ENCODE data around the gene PPP1R15A. TPM values are rescaled to one million over a fixed set of nuclear protein-coding genes. Genes with fewer than 3 reads are reported as not detected.
"Not testable (repeated sequence)": the region's sequence is repeated elsewhere in the genome, so short reads cannot be mapped to it uniquely, and the experiment has no call there.

The PPP1R15A gene
- total RNA-seq, 4 donors from 2014 or later: 28.7 to 73.9 (median 39.8) TPM

GRCh38 chr19:48876043-48876981 lies 4.1 kb downstream of the PPP1R15A start:
- peak; percentile 34 to 50 for TF ChIP-seq POLR2A (IDR thresholded peaks at IDR 0.05)
- peaks cover 25 to 31% of the 10 kb centered on the region in 2 donors for H3K4me1 ChIP-seq
- ATAC-seq, H3K9me3 ChIP-seq, H3K27me3 ChIP-seq: not testable (repeated sequence)
- peaks cover 0 to 53% of the 10 kb centered on the region in 2 donors for H3K36me3 ChIP-seq
- peak overlapping the region; percentile 85 to 100 (median 93) for H3K4me3 ChIP-seq
- peak overlapping the region; percentile 94 to 100 (median 99) for H3K27ac ChIP-seq
- in situ Hi-C loops (cut with MboI; ENCODE audit: low sequenced_read_pairs in 4 of 4) (loop anchor here in 1 of 4 donors (10.0 kb wide), 1 partner anchor 88 kb away; the partner anchor contains the start of gene FTL), intact Hi-C loops (cut with DNase I; ENCODE audit: low total_unique reads) (loop anchor here (5.0 kb wide), 1 partner anchor 76 kb away; the partner anchor contains the start of gene BAX)
- peak in 1 of 2 donors; percentile 59 for DNase-seq

DNA sequence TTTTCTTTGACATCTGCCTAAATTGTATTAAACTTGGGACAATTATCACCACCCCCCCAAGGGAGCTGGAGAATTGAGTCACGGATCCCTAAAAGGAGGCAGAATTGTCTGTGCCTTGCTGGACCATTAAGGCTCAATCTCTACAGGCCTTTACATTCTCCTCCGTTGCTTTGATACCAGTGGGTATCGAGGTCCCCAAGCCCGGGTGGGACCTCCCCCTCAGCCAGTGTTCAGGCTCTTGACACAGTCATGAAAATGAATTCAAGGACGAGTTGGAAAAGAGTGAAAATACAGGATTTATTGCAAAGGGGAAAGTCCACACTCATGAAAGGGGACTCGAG lies 5.6 kb downstream of the PPP1R15A start:
- ATAC-seq (no peak), DNase-seq (no peak)
- intact Hi-C loops (cut with DNase I; ENCODE audit: low total_unique reads) (loop anchor here (5.0 kb wide), 1 partner anchor 74 kb away; the partner anchor contains the start of gene BAX), in situ Hi-C loops (cut with MboI; ENCODE audit: low sequenced_read_pairs in 4 of 4) (loop anchor here in 1 of 4 donors (10.0 kb wide), 1 partner anchor 87 kb away; the partner anchor contains the start of gene FTL)
- H3K27me3 ChIP-seq: no peaks in the 10 kb centered on the region
- H3K4me1 ChIP-seq: peaks cover 25 to 31% of the 10 kb centered on the region in 2 donors
- no peak for TF ChIP-seq POLR2A (IDR thresholded peaks at IDR 0.05)
- TF ChIP-seq, protein P1, sequence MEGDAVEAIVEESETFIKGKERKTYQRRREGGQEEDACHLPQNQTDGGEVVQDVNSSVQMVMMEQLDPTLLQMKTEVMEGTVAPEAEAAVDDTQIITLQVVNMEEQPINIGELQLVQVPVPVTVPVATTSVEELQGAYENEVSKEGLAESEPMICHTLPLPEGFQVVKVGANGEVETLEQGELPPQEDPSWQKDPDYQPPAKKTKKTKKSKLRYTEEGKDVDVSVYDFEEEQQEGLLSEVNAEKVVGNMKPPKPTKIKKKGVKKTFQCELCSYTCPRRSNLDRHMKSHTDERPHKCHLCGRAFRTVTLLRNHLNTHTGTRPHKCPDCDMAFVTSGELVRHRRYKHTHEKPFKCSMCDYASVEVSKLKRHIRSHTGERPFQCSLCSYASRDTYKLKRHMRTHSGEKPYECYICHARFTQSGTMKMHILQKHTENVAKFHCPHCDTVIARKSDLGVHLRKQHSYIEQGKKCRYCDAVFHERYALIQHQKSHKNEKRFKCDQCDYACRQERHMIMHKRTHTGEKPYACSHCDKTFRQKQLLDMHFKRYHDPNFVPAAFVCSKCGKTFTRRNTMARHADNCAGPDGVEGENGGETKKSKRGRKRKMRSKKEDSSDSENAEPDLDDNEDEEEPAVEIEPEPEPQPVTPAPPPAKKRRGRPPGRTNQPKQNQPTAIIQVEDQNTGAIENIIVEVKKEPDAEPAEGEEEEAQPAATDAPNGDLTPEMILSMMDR (IDR thresholded peaks at IDR 0.05 in 4 of 5, conservative IDR thresholded peaks at IDR 0.05 in 1 of 5): no peak
- H3K36me3 ChIP-seq: peaks cover 0 to 53% of the 10 kb centered on the region in 2 donors
- no peak overlapping the region for H3K4me3 ChIP-seq
- peak overlapping the region; percentile 94 to 100 (median 99) for H3K27ac ChIP-seq
- H3K9me3 ChIP-seq: no peaks in the 10 kb centered on the region

GRCh38 chr19:48878196-48879024 lies 6.2 kb downstream of the PPP1R15A start:
- TF ChIP-seq, protein P1 (IDR thresholded peaks at IDR 0.05 in 4 of 5, conservative IDR thresholded peaks at IDR 0.05 in 1 of 5): no peak
- no peak for TF ChIP-seq POLR2A (IDR thresholded peaks at IDR 0.05)
- no peak for DNase-seq
- no peak overlapping the region for H3K4me3 ChIP-seq
- intact Hi-C loops (cut with DNase I; ENCODE audit: low total_unique reads) (loop anchor here (5.0 kb wide), 1 partner anchor 74 kb away; the partner anchor contains the start of gene BAX), in situ Hi-C loops (cut with MboI; ENCODE audit: low sequenced_read_pairs in 4 of 4) (loop anchor here in 1 of 4 donors (10.0 kb wide), 1 partner anchor 86 kb away; the partner anchor contains the start of gene FTL)
- ATAC-seq: no peak
- no peaks in the 10 kb centered on the region for H3K27me3 ChIP-seq
- peaks cover 0 to 52% of the 10 kb centered on the region in 2 donors for H3K36me3 ChIP-seq
- peaks cover 25 to 31% of the 10 kb centered on the region in 2 donors for H3K4me1 ChIP-seq
- no peaks in the 10 kb centered on the region for H3K9me3 ChIP-seq
- H3K27ac ChIP-seq: peak overlapping the region; percentile 94 to 100 (median 99)

DNA sequence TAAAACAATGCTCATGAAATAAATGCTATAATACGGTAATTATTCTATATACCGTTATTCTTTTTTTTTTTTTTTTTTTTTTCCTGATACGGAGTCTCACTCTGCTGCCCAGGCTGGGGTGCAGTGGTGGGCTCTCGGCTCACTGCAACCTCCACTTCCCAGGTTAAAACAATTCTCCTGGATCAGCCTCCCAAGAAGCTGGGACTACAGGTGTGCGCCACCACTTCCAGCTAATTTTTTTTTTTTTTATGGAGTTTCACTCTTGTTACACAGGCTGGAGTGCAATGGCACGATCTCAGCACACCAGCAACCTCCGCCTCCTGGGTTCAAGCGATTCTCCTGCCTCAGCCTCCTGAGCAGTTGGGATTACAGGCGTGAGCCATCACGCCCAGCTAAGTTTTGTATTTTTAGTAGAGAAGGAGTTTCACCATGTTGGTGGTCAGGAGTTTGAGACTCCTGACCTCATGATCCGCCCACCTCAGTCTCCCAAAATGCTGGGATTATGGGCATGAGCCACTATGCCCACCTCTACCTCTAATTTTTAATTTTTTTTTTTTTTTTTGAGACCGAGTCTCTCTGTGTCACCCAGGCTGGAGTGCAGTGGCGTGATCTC lies 6.9 kb downstream of the PPP1R15A start:
- Histone ChIP-seq H3K27me3 (no peaks in the 10 kb centered on the region), H3K9me3 (no peaks in the 10 kb centered on the region), H3K36me3 (peaks cover 0 to 44% of the 10 kb centered on the region in 2 donors), H3K4me3 (no peak overlapping the region), H3K4me1 (peaks cover 25 to 27% of the 10 kb centered on the region in 2 donors), H3K27ac (peak overlapping the region; percentile 94 to 100 (median 99))
- DNase-seq (no peak), ATAC-seq (no peak)
- in situ Hi-C loops (cut with MboI; ENCODE audit: low sequenced_read_pairs in 4 of 4) (loop anchor here in 1 of 4 donors (10.0 kb wide), 1 partner anchor 86 kb away; the partner anchor contains the start of gene FTL), intact Hi-C loops (cut with DNase I; ENCODE audit: low total_unique reads) (loop anchor here (5.0 kb wide), 1 partner anchor 73 kb away; the partner anchor contains the start of gene BAX)
- TF ChIP-seq POLR2A (IDR thresholded peaks at IDR 0.05): no peak
- TF ChIP-seq, protein P1 (IDR thresholded peaks at IDR 0.05 in 4 of 5, conservative IDR thresholded peaks at IDR 0.05 in 1 of 5): no peak

GRCh38 chr19:48879696-48880095 lies 7.5 kb downstream of the PPP1R15A start:
- Histone ChIP-seq H3K27ac (peak overlapping the region; percentile 94 to 100 (median 99)), H3K36me3 (peaks cover 0 to 39% of the 10 kb centered on the region in 2 donors), H3K4me1 (peaks cover 24 to 25% of the 10 kb centered on the region in 2 donors)
- H3K27me3 ChIP-seq, H3K9me3 ChIP-seq, ATAC-seq, DNase-seq, H3K4me3 ChIP-seq: not testable (repeated sequence)
- intact Hi-C loops (cut with DNase I; ENCODE audit: low total_unique reads) (loop anchor here (5.0 kb wide), 1 partner anchor 73 kb away; the partner anchor contains the start of gene BAX), in situ Hi-C loops (cut with MboI; ENCODE audit: low sequenced_read_pairs in 4 of 4) (loop anchor here in 1 of 4 donors (10.0 kb wide), 1 partner anchor 85 kb away; the partner anchor contains the start of gene FTL)

Data from gastrocnemius medialis (tissue), 4 donors.